ENCODE data around the gene WT1.

The WT1 gene

DNA sequence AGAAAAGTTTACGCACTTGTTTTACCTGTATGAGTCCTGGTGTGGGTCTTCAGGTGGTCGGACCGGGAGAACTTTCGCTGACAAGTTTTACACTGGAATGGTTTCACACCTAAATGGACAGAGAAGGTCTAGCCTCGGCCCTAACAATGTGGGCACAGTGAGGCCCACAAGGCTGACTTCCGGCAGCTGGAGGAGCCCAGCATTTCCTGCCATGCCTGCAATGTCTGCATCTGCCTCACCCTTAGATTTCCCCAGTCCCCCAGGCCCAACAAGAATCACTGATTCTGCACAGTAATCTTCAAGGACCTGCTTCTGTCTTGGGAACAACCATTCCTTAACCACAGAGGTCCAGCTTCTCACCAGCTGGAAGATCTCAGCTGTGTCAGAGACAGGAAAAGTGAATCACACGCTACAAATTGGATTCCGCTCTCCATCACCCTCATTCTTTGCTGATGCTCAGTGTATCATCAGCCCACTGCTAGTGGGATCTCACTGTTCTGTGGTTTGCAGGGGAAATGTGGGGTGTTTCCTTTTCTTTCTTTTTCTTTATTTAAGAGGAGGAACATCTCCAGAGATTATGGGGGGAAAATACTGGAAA lies 43.3 kb downstream of the WT1 start:
- Histone ChIP-seq H3K9me3 (ENCODE audit: control insufficient read depth, insufficient read depth, low read length) (no peaks in the 10 kb centered on the region), H3K27ac (ENCODE audit: low read depth, low read length) (no peak overlapping the region), H3K79me2 (ENCODE audit: control insufficient read depth, low read length) (no peaks in the 10 kb centered on the region), H3K4me3 (ENCODE audit: low read length) (no peak overlapping the region), H3F3A (ENCODE audit: control insufficient read depth, insufficient read depth) (no peaks in the 10 kb centered on the region), H3K4me1 (ENCODE audit: control insufficient read depth, low read length) (no peaks in the 10 kb centered on the region; the same call in 1 of the 2 replicates), H3K27me3 (ENCODE audit: control insufficient read depth, low read length) (peaks cover 18% of the 10 kb centered on the region), H3K9me2 (replicated peaks; ENCODE audit: control insufficient read depth, low read length) (no peaks in the 10 kb centered on the region), H3K36me3 (ENCODE audit: control insufficient read depth, low read length) (no peaks in the 10 kb centered on the region), H4K20me1 (ENCODE audit: control insufficient read depth, insufficient read depth, low read depth, low read length) (no peaks in the 10 kb centered on the region), H3K4me2 (ENCODE audit: low read length) (no peak overlapping the region)
- TF ChIP-seq, protein P1, sequence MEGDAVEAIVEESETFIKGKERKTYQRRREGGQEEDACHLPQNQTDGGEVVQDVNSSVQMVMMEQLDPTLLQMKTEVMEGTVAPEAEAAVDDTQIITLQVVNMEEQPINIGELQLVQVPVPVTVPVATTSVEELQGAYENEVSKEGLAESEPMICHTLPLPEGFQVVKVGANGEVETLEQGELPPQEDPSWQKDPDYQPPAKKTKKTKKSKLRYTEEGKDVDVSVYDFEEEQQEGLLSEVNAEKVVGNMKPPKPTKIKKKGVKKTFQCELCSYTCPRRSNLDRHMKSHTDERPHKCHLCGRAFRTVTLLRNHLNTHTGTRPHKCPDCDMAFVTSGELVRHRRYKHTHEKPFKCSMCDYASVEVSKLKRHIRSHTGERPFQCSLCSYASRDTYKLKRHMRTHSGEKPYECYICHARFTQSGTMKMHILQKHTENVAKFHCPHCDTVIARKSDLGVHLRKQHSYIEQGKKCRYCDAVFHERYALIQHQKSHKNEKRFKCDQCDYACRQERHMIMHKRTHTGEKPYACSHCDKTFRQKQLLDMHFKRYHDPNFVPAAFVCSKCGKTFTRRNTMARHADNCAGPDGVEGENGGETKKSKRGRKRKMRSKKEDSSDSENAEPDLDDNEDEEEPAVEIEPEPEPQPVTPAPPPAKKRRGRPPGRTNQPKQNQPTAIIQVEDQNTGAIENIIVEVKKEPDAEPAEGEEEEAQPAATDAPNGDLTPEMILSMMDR (IDR thresholded peaks at IDR 0.05; ENCODE audit: low read depth, low read length, poor library complexity, severe bottlenecking), result no peak
- no peak for TF ChIP-seq EZH2phosphoT487 (IDR thresholded peaks at IDR 0.05; ENCODE audit: borderline replicate concordance, low read length)

DNA sequence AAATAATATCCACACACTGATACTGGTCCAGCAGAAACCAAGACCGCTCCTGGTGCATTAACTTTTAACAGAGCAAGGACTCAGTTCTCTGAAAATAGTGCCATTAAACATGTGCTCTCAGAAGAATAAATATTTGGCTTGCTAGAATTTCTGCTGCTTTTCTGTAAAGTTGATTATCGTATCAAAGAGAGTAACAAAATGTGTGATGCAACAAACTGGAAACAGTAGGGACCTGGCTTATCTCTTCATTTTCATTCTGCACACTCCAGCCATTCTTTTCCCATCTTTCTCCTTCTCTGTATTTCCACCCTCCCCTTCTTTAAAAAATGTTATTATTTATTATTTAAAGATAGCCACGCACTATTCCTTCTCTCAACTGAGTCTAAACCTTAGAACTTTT lies 43.9 kb downstream of the WT1 start:
- TF ChIP-seq, protein P1 (IDR thresholded peaks at IDR 0.05; ENCODE audit: low read depth, low read length, poor library complexity, severe bottlenecking), result no peak
- TF ChIP-seq EZH2phosphoT487 (IDR thresholded peaks at IDR 0.05; ENCODE audit: borderline replicate concordance, low read length), result no peak
- Histone ChIP-seq H3K27ac (ENCODE audit: low read depth, low read length) (no peak overlapping the region), H3K9me3 (ENCODE audit: control insufficient read depth, insufficient read depth, low read length) (no peaks in the 10 kb centered on the region), H3K4me2 (ENCODE audit: low read length) (no peak overlapping the region), H3K4me3 (ENCODE audit: low read length) (no peak overlapping the region), H3K9me2 (replicated peaks; ENCODE audit: control insufficient read depth, low read length) (no peaks in the 10 kb centered on the region), H3F3A (ENCODE audit: control insufficient read depth, insufficient read depth) (no peaks in the 10 kb centered on the region), H3K4me1 (ENCODE audit: control insufficient read depth, low read length) (peaks cover 4% of the 10 kb centered on the region; the same call in 1 of the 2 replicates), H3K79me2 (ENCODE audit: control insufficient read depth, low read length) (no peaks in the 10 kb centered on the region), H3K36me3 (ENCODE audit: control insufficient read depth, low read length) (no peaks in the 10 kb centered on the region), H4K20me1 (ENCODE audit: control insufficient read depth, insufficient read depth, low read depth, low read length) (no peaks in the 10 kb centered on the region), H3K27me3 (ENCODE audit: control insufficient read depth, low read length) (peaks cover 21% of the 10 kb centered on the region)

DNA sequence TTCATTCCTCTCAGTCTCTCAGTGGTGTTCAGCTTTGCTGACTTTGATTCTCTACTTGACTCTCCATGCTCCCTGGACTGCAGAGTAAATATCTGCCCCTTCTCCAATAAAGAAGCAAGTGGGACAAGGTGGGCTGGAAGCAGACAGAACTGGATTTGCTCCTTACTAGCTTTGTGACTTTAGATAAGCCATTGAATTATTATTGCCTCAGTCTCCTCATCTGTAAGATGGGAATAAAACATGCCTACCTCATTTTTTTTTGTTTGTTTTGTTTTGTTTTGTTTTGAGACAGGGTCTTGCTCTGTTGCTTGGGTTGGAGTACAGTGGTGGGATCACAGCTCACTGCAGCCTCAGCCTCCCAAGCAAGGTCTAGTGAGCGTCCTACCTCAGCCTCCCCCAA lies 44.6 kb downstream of the WT1 start:
- no peak for TF ChIP-seq EZH2phosphoT487 (IDR thresholded peaks at IDR 0.05; ENCODE audit: borderline replicate concordance, low read length)
- TF ChIP-seq, protein P1 (IDR thresholded peaks at IDR 0.05; ENCODE audit: low read depth, low read length, poor library complexity, severe bottlenecking), result no peak
- Histone ChIP-seq H3K27me3 (ENCODE audit: control insufficient read depth, low read length) (peaks cover 20% of the 10 kb centered on the region), H3K4me2 (ENCODE audit: low read length) (no peak overlapping the region), H3K9me3 (ENCODE audit: control insufficient read depth, insufficient read depth, low read length) (no peaks in the 10 kb centered on the region), H3K4me3 (ENCODE audit: low read length) (no peak overlapping the region), H3F3A (ENCODE audit: control insufficient read depth, insufficient read depth) (no peaks in the 10 kb centered on the region), H3K9me2 (replicated peaks; ENCODE audit: control insufficient read depth, low read length) (no peaks in the 10 kb centered on the region), H3K4me1 (ENCODE audit: control insufficient read depth, low read length) (peaks cover 8% of the 10 kb centered on the region; the same call in 1 of the 2 replicates), H4K20me1 (ENCODE audit: control insufficient read depth, insufficient read depth, low read depth, low read length) (no peaks in the 10 kb centered on the region), H3K36me3 (ENCODE audit: control insufficient read depth, low read length) (no peaks in the 10 kb centered on the region), H3K79me2 (ENCODE audit: control insufficient read depth, low read length) (no peaks in the 10 kb centered on the region), H3K27ac (ENCODE audit: low read depth, low read length) (no peak overlapping the region)

Measured in DOHH2 (cell line).